Anterior cingulate cortex (tissue), 58 donors: ENCODE results near the gene CCNF.
"Not testable (repeated sequence)": the region's sequence is repeated elsewhere in the genome, so short reads cannot be mapped to it uniquely, and the experiment has no call there.

Source experiments
- DNase-seq, 58 donors: peaks; one replicate each; lab custom pipeline; 2025; lab: John Stamatoyannopoulos, UW

Gene CCNF

GRCh38 chr16:2429034-2429770, at the start of gene CCNF:
CCNF (plus strand) TSS chr16:2429447; CDS start chr16:2429482, 35 bp downstream.
- DNase-seq = peak; percentile 70 to 98 (median 95)

- DNase-seq = no peak
Observed at GRCh38 chr16:2383501-2383900, 45.7 kb upstream of the CCNF start.

GRCh38 chr16:2384426-2384825, 44.8 kb upstream of the CCNF start:
- no peak for DNase-seq

- DNase-seq = no peak
Observed at GRCh38 chr16:2385190-2385836, 43.9 kb upstream of the CCNF start.

- DNase-seq = not testable (repeated sequence)
Observed at GRCh38 chr16:2385982-2386381, 43.3 kb upstream of the CCNF start.

- no peak for DNase-seq
Observed at GRCh38 chr16:2386990-2387389, 42.3 kb upstream of the CCNF start.

- DNase-seq = no peak
Observed at GRCh38 chr16:2388139-2388874, 40.9 kb upstream of the CCNF start.

GRCh38 chr16:2388875-2389433, 40.3 kb upstream of the CCNF start:
- no peak for DNase-seq

GRCh38 chr16:2392025-2392424, 37.2 kb upstream of the CCNF start:
- DNase-seq = no peak

GRCh38 chr16:2398520-2398919, 30.7 kb upstream of the CCNF start:
- no peak for DNase-seq

- no peak for DNase-seq
Observed at GRCh38 chr16:2404099-2404498, 25.1 kb upstream of the CCNF start.

- no peak for DNase-seq
Observed at GRCh38 chr16:2415085-2415484, 14.2 kb upstream of the CCNF start.

- no peak for DNase-seq
Observed at GRCh38 chr16:2420035-2420434, 9.2 kb upstream of the CCNF start.

- no peak for DNase-seq
Observed at GRCh38 chr16:2422123-2422867, 7.0 kb upstream of the CCNF start.

GRCh38 chr16:2424061-2425007, 4.9 kb upstream of the CCNF start:
- DNase-seq = no peak

- peak in 10 of 58 donors; percentile 4 to 62 (median 18) for DNase-seq
Observed at GRCh38 chr16:2425008-2425518, 4.2 kb upstream of the CCNF start.

- no peak for DNase-seq
Observed at GRCh38 chr16:2425825-2426430, 3.3 kb upstream of the CCNF start.

GRCh38 chr16:2426941-2427361, 2.3 kb upstream of the CCNF start:
- DNase-seq = no peak

GRCh38 chr16:2427526-2427925, 1.7 kb upstream of the CCNF start:
- DNase-seq = no peak
